GM13977 (cell line): ENCODE results near the gene DIAPH2.

Experiments used
- DNase-seq: peaks from one replicate; pipeline ENCODE4 v3.0.0; 2012; ENCODE audit warnings: low spot score
- CTCF ChIP-seq: IDR thresholded peaks from 2 replicates; pipeline ENCODE4 v1.5.1; 2012; ENCODE audit warnings: mild to moderate bottlenecking, control low read depth; ENCODE audit not compliant: insufficient read depth; ENCODE audit errors: extremely low read depth, missing control alignments
- in situ Hi-C: fragments of 300-500 bp; cut with MboI; formaldehyde crosslinking; loops from one replicate; pipeline ENCODE4 v1.12.0; 2022; ENCODE audit warnings: low sequenced_read_pairs, low pct_unique_long_range_greater_than_20kb, mixed read lengths, inconsistent platforms; ENCODE audit not compliant: unreplicated experiment

DIAPH2 gene

GRCh38 chrX:96987228-96987627 is 302.6 kb downstream of the DIAPH2 start:
- DNase-seq = no peak
- in situ Hi-C loops = no loop called here
- no peak for TF ChIP-seq CTCF

GRCh38 chrX:96989830-96990571 is 305.4 kb downstream of the DIAPH2 start:
- no peak for TF ChIP-seq CTCF
- DNase-seq = no peak
- in situ Hi-C loops = no loop called here

GRCh38 chrX:96994093-96994492 is 309.5 kb downstream of the DIAPH2 start:
- in situ Hi-C loops = no loop called here
- no peak for TF ChIP-seq CTCF
- DNase-seq = no peak

- in situ Hi-C loops = no loop called here
- TF ChIP-seq CTCF = no peak
- no peak for DNase-seq
These were observed 312.6 kb downstream of the DIAPH2 start for GRCh38 chrX:96997196-96997595.

- TF ChIP-seq CTCF = no peak
- in situ Hi-C loops = no loop called here
- DNase-seq = no peak
These were observed 316.2 kb downstream of the DIAPH2 start for GRCh38 chrX:97000682-97001368.

GRCh38 chrX:97006167-97006566 is 321.5 kb downstream of the DIAPH2 start:
- DNase-seq = no peak

More at GRCh38 chrX:97006167-97006566, 321.5 kb downstream of the DIAPH2 start:
- in situ Hi-C loops = no loop called here
- TF ChIP-seq CTCF = no peak
